COR-L47 (cell line): Measurements from ENCODE around the gene RNF157.
"Not testable (repeated sequence)": the region's sequence is repeated elsewhere in the genome, so short reads cannot be mapped to it uniquely, and the experiment has no call there.

Experiments
- DNase-seq: peaks from one replicate; lab custom pipeline; 2025; lab: John Stamatoyannopoulos, UW

RNF157 gene

GRCh38 chr17:76270127-76270592 lies 29.9 kb upstream of the RNF157 start:
- no peak for DNase-seq

- DNase-seq, result no peak
Measured at GRCh38 chr17:76268991-76269981, 29.0 kb upstream of the RNF157 start.

- no peak for DNase-seq
Measured at GRCh38 chr17:76268015-76268749, 27.9 kb upstream of the RNF157 start.

- DNase-seq, result not testable (repeated sequence)
Measured at GRCh38 chr17:76267581-76268001, 27.3 kb upstream of the RNF157 start.

GRCh38 chr17:76267051-76267576 lies 26.8 kb upstream of the RNF157 start:
- DNase-seq, result no peak

GRCh38 chr17:76266244-76266938 lies 26.1 kb upstream of the RNF157 start:
- no peak for DNase-seq

GRCh38 chr17:76265624-76266243 lies 25.4 kb upstream of the RNF157 start:
- peak; percentile 33 for DNase-seq

GRCh38 chr17:76264755-76265623 lies 24.7 kb upstream of the RNF157 start, which contains the start of gene UBALD2:
Gene UBALD2 (plus strand): TSS chr17:76265348. CDS start chr17:76265506, 158 bp downstream.
- peak; percentile 99 for DNase-seq

GRCh38 chr17:76264425-76264754 lies 24.1 kb upstream of the RNF157 start:
- no peak for DNase-seq

- DNase-seq, result no peak
Measured at GRCh38 chr17:76263896-76264295, 23.6 kb upstream of the RNF157 start.

- no peak for DNase-seq
Measured at GRCh38 chr17:76262732-76263344, 22.5 kb upstream of the RNF157 start.

- DNase-seq, result no peak
Measured at GRCh38 chr17:76261421-76262215, 21.3 kb upstream of the RNF157 start.

- DNase-seq, result no peak
Measured at GRCh38 chr17:76260669-76261068, 20.4 kb upstream of the RNF157 start.

- no peak for DNase-seq
Measured at GRCh38 chr17:76260220-76260619, 19.9 kb upstream of the RNF157 start.

- not testable (repeated sequence) for DNase-seq
Measured at GRCh38 chr17:76256430-76257050, 16.2 kb upstream of the RNF157 start.

GRCh38 chr17:76255801-76256429 lies 15.6 kb upstream of the RNF157 start:
- no peak for DNase-seq

- no peak for DNase-seq
Measured at GRCh38 chr17:76254275-76254674, 14.0 kb upstream of the RNF157 start.

GRCh38 chr17:76253841-76254240 lies 13.5 kb upstream of the RNF157 start:
- DNase-seq, result no peak
